AG09309 (cell line): ENCODE data around the gene LONRF3.

ENCODE experiments used
- DNase-seq: peaks from one replicate; pipeline ENCODE4 v3.0.0-alpha.2; 2010; ENCODE audit warnings: low read depth
- H3K4me3 ChIP-seq: 2 replicates; pipeline ENCODE4 v1.5.1; 2011; ENCODE audit warnings: mild to moderate bottlenecking, low read depth, low read length, moderate library complexity; ENCODE audit not compliant: control insufficient read depth
- CTCF ChIP-seq: IDR thresholded peaks from 2 replicates; pipeline ENCODE4 v1.5.1; 2011; ENCODE audit warnings: mild to moderate bottlenecking, low read depth, low read length, inconsistent platforms; ENCODE audit not compliant: insufficient read depth, control insufficient read depth; ENCODE audit errors: missing control alignments

The LONRF3 gene

GRCh38 chrX:118948270-118948669 is 26.1 kb upstream of the LONRF3 start:
- no peak for TF ChIP-seq CTCF
- H3K4me3 ChIP-seq = no peak overlapping the region
- DNase-seq = no peak

- TF ChIP-seq CTCF = no peak
- H3K4me3 ChIP-seq = no peak overlapping the region
- no peak for DNase-seq
Observed at GRCh38 chrX:118961866-118962560, 12.4 kb upstream of the LONRF3 start.

- H3K4me3 ChIP-seq = no peak overlapping the region
- DNase-seq = no peak
- no peak for TF ChIP-seq CTCF
Observed at GRCh38 chrX:118963159-118963558, 11.3 kb upstream of the LONRF3 start.

- H3K4me3 ChIP-seq = no peak overlapping the region
- no peak for DNase-seq
- TF ChIP-seq CTCF = no peak
Observed at GRCh38 chrX:118964252-118964651, 10.2 kb upstream of the LONRF3 start.

- H3K4me3 ChIP-seq = no peak overlapping the region
- no peak for DNase-seq
- no peak for TF ChIP-seq CTCF
Observed at GRCh38 chrX:118965395-118965794, 9.0 kb upstream of the LONRF3 start.

- no peak for DNase-seq
- TF ChIP-seq CTCF = no peak
- H3K4me3 ChIP-seq = no peak overlapping the region
Observed at GRCh38 chrX:118968031-118968430, 6.4 kb upstream of the LONRF3 start.
